SK-N-SH (cell line): ENCODE measurements around the gene OSBPL9. TPM values are rescaled to one million over a fixed set of nuclear protein-coding genes. Genes with fewer than 3 reads are reported as not detected.

Experiments used
- CTCF ChIA-PET: fragments of 300-600, 350-600 bp; formaldehyde crosslinking; extraction: SDS; loops from one replicate; lab custom pipeline; 2021; lab: Yijun Ruan, JAX
- POLR2A ChIA-PET: fragments of 350-600 bp; sonication (Branson Sonifier 250); formaldehyde crosslinking; extraction: SDS; loops from one replicate; lab custom pipeline; 2020; ENCODE audit warnings: antibody characterized with exemption, inconsistent platforms; lab: Yijun Ruan, JAX
- DNase-seq: peaks from one replicate; pipeline ENCODE4 v3.0.0; 2012
- H2AFZ ChIP-seq: fragments of 200-600 bp; sonication (generic); 2 replicates; pipeline ENCODE4 v1.8.1; 2016; ENCODE audit warnings: antibody characterized with exemption, mild to moderate bottlenecking, low read depth
- H3F3A ChIP-seq: fragments of 200-600 bp; sonication (generic); replicated peaks from 2 replicates; pipeline ENCODE3; 2016; ENCODE audit warnings: antibody characterized with exemption, mild to moderate bottlenecking; ENCODE audit not compliant: insufficient read depth
- H3K27ac ChIP-seq, 2 experiments: fragments of 200-500 bp in 1 of 2; fragments of 200-600 bp in 1 of 2; sonication (Bioruptor generic) in 1 of 2; sonication (generic), shearing (Covaris generic) in 1 of 2; 2 replicates each; pipeline versions ENCODE4 v1.5.1 to v1.6.1; 2014 to 2016; ENCODE audit warnings: low read depth in 2 of 2, inconsistent platforms in 1 of 2, low read length in 1 of 2, mild to moderate bottlenecking in 1 of 2, mixed read lengths in 1 of 2
- H3K27me3 ChIP-seq: fragments of 200-600 bp; sonication (generic), shearing (Covaris generic); 2 replicates; pipeline ENCODE4 v1.6.1; 2016; ENCODE audit warnings: mixed run types; ENCODE audit not compliant: insufficient read depth
- H3K36me3 ChIP-seq, 2 experiments: fragments of 200-500 bp in 1 of 2; fragments of 200-600 bp in 1 of 2; sonication (Bioruptor generic) in 1 of 2; sonication (generic) in 1 of 2; replicated peaks in 1 of 2; 2 replicates each; pipeline versions ENCODE3 to v1.5.1; 2014 to 2016; ENCODE audit warnings: low read length in 1 of 2, mild to moderate bottlenecking in 1 of 2; ENCODE audit not compliant: insufficient read depth in 2 of 2, control insufficient read depth in 1 of 2
- H3K4me1 ChIP-seq, 2 experiments: fragments of 200-500 bp in 1 of 2; fragments of 200-600 bp in 1 of 2; sonication (Bioruptor generic) in 1 of 2; sonication (generic), shearing (Covaris generic) in 1 of 2; 2 replicates each; pipeline versions ENCODE4 v1.5.1 to v1.6.1; 2014 to 2016; ENCODE audit warnings: low read depth in 1 of 2, low read length in 1 of 2, mixed run types in 1 of 2; ENCODE audit not compliant: insufficient read depth in 2 of 2, control insufficient read depth in 1 of 2
- H3K4me2 ChIP-seq: fragments of 200-600 bp; sonication (generic), shearing (Covaris generic); 2 replicates; pipeline ENCODE4 v1.6.1; 2017; ENCODE audit warnings: mixed run types
- H3K4me3 ChIP-seq, 2 experiments: fragments of 200-500 bp in 1 of 2; fragments of 200-600 bp in 1 of 2; sonication (Bioruptor generic) in 1 of 2; sonication (generic), shearing (Covaris generic) in 1 of 2; 2 replicates each; pipeline versions ENCODE4 v1.5.1 to v1.8.1; 2014 to 2016; ENCODE audit warnings: low read depth in 2 of 2, inconsistent platforms in 1 of 2, low read length in 1 of 2, mild to moderate bottlenecking in 1 of 2, mixed read lengths in 1 of 2, moderate library complexity in 1 of 2
- H3K79me2 ChIP-seq: fragments of 200-600 bp; sonication (generic); 2 replicates; pipeline ENCODE4 v1.8.1; 2017; ENCODE audit warnings: mild to moderate bottlenecking; ENCODE audit not compliant: insufficient read depth
- H3K9ac ChIP-seq: fragments of 200-600 bp; sonication (generic); 2 replicates; pipeline ENCODE4 v1.6.1; 2017; ENCODE audit warnings: mixed run types
- H3K9me2 ChIP-seq: fragments of 200-600 bp; sonication (generic); 2 replicates; pipeline ENCODE4 v1.6.1; 2017; ENCODE audit warnings: mixed run types
- H3K9me3 ChIP-seq: fragments of 200-600 bp; sonication (generic); 2 replicates; pipeline ENCODE4 v1.6.1; 2017; ENCODE audit warnings: mixed run types, mild to moderate bottlenecking, moderate library complexity
- H4K20me1 ChIP-seq: fragments of 200-600 bp; sonication (generic); 2 replicates; pipeline ENCODE4 v1.6.1; 2017; ENCODE audit warnings: mild to moderate bottlenecking, mixed run types; ENCODE audit not compliant: insufficient read depth
- CTCF ChIP-seq: fragments of 200-600 bp; sonication (generic); IDR thresholded peaks from 2 replicates; pipeline ENCODE4 v1.6.1; 2017; ENCODE audit warnings: antibody characterized with exemption, mild to moderate bottlenecking, moderate library complexity
- EP300 ChIP-seq, 2 experiments: IDR thresholded peaks; 2 replicates each; pipeline versions ENCODE4 v1.4.0 to v1.6.1; 2012; ENCODE audit warnings: borderline replicate concordance in 1 of 2, low read depth in 1 of 2, low read length in 1 of 2
- FOSL2 ChIP-seq: IDR thresholded peaks from 2 replicates; pipeline ENCODE4 v1.4.0; 2012; ENCODE audit warnings: low read depth, mild to moderate bottlenecking, moderate library complexity, borderline replicate concordance
- FOXJ3 ChIP-seq: sonication (generic); formaldehyde crosslinking; IDR thresholded peaks from 2 replicates; pipeline ENCODE4 v1.5.1; 2020; ENCODE audit warnings: mild to moderate bottlenecking, missing genetic modification reagents
- FOXM1 ChIP-seq: IDR thresholded peaks from 2 replicates; pipeline ENCODE4 v1.4.0; 2012; ENCODE audit warnings: low read depth, mild to moderate bottlenecking
- GATA2 ChIP-seq: sonication (generic); formaldehyde crosslinking; IDR thresholded peaks from 2 replicates; pipeline ENCODE4 v1.5.0; 2020; ENCODE audit warnings: mild to moderate bottlenecking, missing genetic modification reagents
- JUND ChIP-seq: IDR thresholded peaks from 2 replicates; pipeline ENCODE4 v1.4.0; 2012
- NFIC ChIP-seq: IDR thresholded peaks from 2 replicates; pipeline ENCODE4 v1.4.0; 2012; ENCODE audit warnings: borderline replicate concordance
- NRF1 ChIP-seq: IDR thresholded peaks from 2 replicates; pipeline ENCODE4 v1.6.1; 2012; ENCODE audit warnings: low read depth, mild to moderate bottlenecking, low read length
- PBX3 ChIP-seq: IDR thresholded peaks from 2 replicates; pipeline ENCODE4; 2012
- RFX5 ChIP-seq: IDR thresholded peaks from 2 replicates; pipeline ENCODE4 v1.6.1; 2012; ENCODE audit warnings: mild to moderate bottlenecking, improper control_type of control experiment, low read length
- SIN3A ChIP-seq: IDR thresholded peaks from 2 replicates; pipeline ENCODE4 v1.6.1; 2012; ENCODE audit warnings: low read depth, mild to moderate bottlenecking, low read length, moderate library complexity, borderline replicate concordance
- SMC3 ChIP-seq: IDR thresholded peaks from 2 replicates; pipeline ENCODE4 v1.6.1; 2012; ENCODE audit warnings: low read depth, low read length, improper control_type of control experiment
- TAF1 ChIP-seq: IDR thresholded peaks from 2 replicates; pipeline ENCODE4 v1.6.1; 2012; ENCODE audit warnings: low read depth, mild to moderate bottlenecking, low read length, moderate library complexity, borderline replicate concordance
- TCF12 ChIP-seq: IDR thresholded peaks from 2 replicates; pipeline ENCODE4 v1.4.0; 2012
- TEAD4 ChIP-seq: IDR thresholded peaks from 2 replicates; pipeline ENCODE4 v1.4.0; 2012; ENCODE audit warnings: mild to moderate bottlenecking, borderline replicate concordance; ENCODE audit not compliant: insufficient read depth
- USF2 ChIP-seq: fragments of 150-350 bp; IDR thresholded peaks from 2 replicates; pipeline ENCODE4 v1.6.1; 2017; ENCODE audit warnings: antibody characterized with exemption, low read length, low read depth, borderline replicate concordance
- ZBTB33 ChIP-seq: IDR thresholded peaks from 2 replicates; pipeline ENCODE4 v1.4.0; 2012; ENCODE audit warnings: low read depth, borderline replicate concordance
- WGBS: methylation state at CpG from one replicate; pipeline ENCODE4 v1.1.6; 2017; ENCODE audit warnings: low lambda C conversion rate; 5-methylcytosine and 5-hydroxymethylcytosine counted together
- polyA plus RNA-seq, 3 experiments: library from polyadenylated mRNA; depleted of rRNA; stranded (reverse); fragments of >200 nt; gene quantifications; 2 replicates each; pipeline ENCODE4 v1.2.3, GENCODE V29; 2012

Gene OSBPL9
- polyA plus RNA-seq, 1 of the 3 experiments (the other 2 are of a cell fraction), result 43.9 TPM

- Histone ChIP-seq H3K9me3 (no peaks in the 10 kb centered on the region), H3K4me2 (no peak overlapping the region), H3K4me1 (peaks cover 5 to 42% of the 10 kb centered on the region in 2 experiments), H3K27ac (peak overlapping the region in 1 of 2 experiments; percentile 53; a peak in 2 of 4 replicates), H3K9ac (no peak overlapping the region), H3K9me2 (no peaks in the 10 kb centered on the region), H4K20me1 (no peaks in the 10 kb centered on the region), H2AFZ (no peak overlapping the region), H3K4me3 (no peak overlapping the region), H3K27me3 (no peaks in the 10 kb centered on the region), H3K36me3 (no peaks in the 10 kb centered on the region), H3F3A (peaks cover 33% of the 10 kb centered on the region), H3K79me2 (peaks cover 50% of the 10 kb centered on the region)
- no peak for DNase-seq
- 56% methylated on average over 3 of the region's 3 CpGs for WGBS
- ChIA-PET CTCF (interaction anchor here (1.3 kb wide), 1 partner anchor 79 kb away, joined by 4 read pairs; no protein-coding TSS in a partner anchor), POLR2A (interaction anchor here (0.6 kb wide), 1 partner anchor 46 kb away, joined by 3 read pairs; no protein-coding TSS in a partner anchor)
- TF ChIP-seq FOSL2 (peak; percentile 15; the same call in 1 of the 2 replicates), PBX3 (peak; percentile 26; the same call in 1 of the 2 replicates), TCF12 (peak; percentile 59; the same call in 1 of the 2 replicates), USF2 (no peak), JUND (peak; percentile 27; the same call in 1 of the 2 replicates)
Observed at GRCh38 chr1:51690285-51690961, 73.5 kb downstream of the OSBPL9 start.

- Histone ChIP-seq H3K9me2 (no peaks in the 10 kb centered on the region), H3K27me3 (no peaks in the 10 kb centered on the region), H3F3A (peaks cover 26% of the 10 kb centered on the region), H3K4me3 (no peak overlapping the region), H3K9me3 (no peaks in the 10 kb centered on the region), H2AFZ (no peak overlapping the region), H4K20me1 (no peaks in the 10 kb centered on the region), H3K9ac (no peak overlapping the region), H3K4me2 (no peak overlapping the region), H3K27ac (no peak overlapping the region), H3K36me3 (no peaks in the 10 kb centered on the region), H3K4me1 (peaks cover 5 to 42% of the 10 kb centered on the region in 2 experiments), H3K79me2 (peaks cover 65% of the 10 kb centered on the region)
- DNase-seq, result no peak
- WGBS, result 91% methylated on average over 5 of the region's 5 CpGs
- TF ChIP-seq SMC3 (no peak), EP300 (IDR thresholded peaks at IDR 0.05; ENCODE audit: borderline replicate concordance in 1 of 2, low read depth in 1 of 2, low read length in 1 of 2) (no peak), TAF1 (no peak), CTCF (no peak), RFX5 (no peak), NRF1 (no peak), FOXM1 (no peak), TEAD4 (no peak), SIN3A (no peak), NFIC (no peak), FOXJ3 (CRISPR knock-in tag) (no peak), GATA2 (CRISPR knock-in tag) (no peak), TCF12 (no peak), USF2 (no peak), ZBTB33 (no peak)
- ChIA-PET POLR2A (no interaction called here), CTCF (no interaction called here)
Observed at GRCh38 chr1:51691920-51692319, 75.0 kb downstream of the OSBPL9 start.
